Activated naive CD4-positive, alpha-beta T cell treated with anti-CD3 and anti-CD28 coated beads for 36 hours (primary cell): Measurements from ENCODE around the gene PSMB9. TPM values are rescaled to one million over a fixed set of nuclear protein-coding genes. Genes with fewer than 3 reads are reported as not detected.

Experiments
- total RNA-seq, 2 experiments: library from RNA; stranded (reverse); gene quantifications; one replicate each; pipeline ENCODE4 v1.2.3, GENCODE V29; 2021

The PSMB9 gene
- total RNA-seq, 2 experiments from 2014 or later: 238 to 241 TPM

Other genes starting within 250 kb of the PSMB9 start
- under 1 TPM; 0.81 to 0.93 TPM for gene HLA-DQA1, start 216.8 kb upstream of the PSMB9 start, total RNA-seq
- gene HLA-DQB1, start 187.5 kb upstream of the PSMB9 start, total RNA-seq: 1 to 10 TPM; 6.2 to 7.4 TPM
- not detected for gene HLA-DQA2, start 112.8 kb upstream of the PSMB9 start, total RNA-seq
- gene HLA-DQB2, start 90.7 kb upstream of the PSMB9 start, total RNA-seq: not detected
- 1 to 10 TPM in 1 of 2 experiments, under 1 TPM in 1; 0.91 to 1.1 TPM for gene HLA-DOB, start 37.2 kb upstream of the PSMB9 start, total RNA-seq
- 100 to 1,000 TPM; 136 to 138 TPM for gene TAP2, start 15.5 kb upstream of the PSMB9 start, total RNA-seq
- gene PSMB8, start 10.1 kb upstream of the PSMB9 start, total RNA-seq: 100 to 1,000 TPM; 286 to 308 TPM
- 100 to 1,000 TPM; 187 TPM for gene TAP1, start 488 bp upstream of the PSMB9 start, total RNA-seq
- gene HLA-DMB, start 86.8 kb downstream of the PSMB9 start, total RNA-seq: 1 to 10 TPM in 1 of 2 experiments, under 1 TPM in 1; 0.76 to 1.3 TPM
- gene HLA-DMA, start 98.9 kb downstream of the PSMB9 start, total RNA-seq: 10 to 100 TPM; 12.7 to 14.5 TPM
- 100 to 1,000 TPM; 168 to 197 TPM for gene BRD2, start 114.4 kb downstream of the PSMB9 start, total RNA-seq
- 1 to 10 TPM; 1.4 to 1.6 TPM for gene HLA-DOA, start 155.4 kb downstream of the PSMB9 start, total RNA-seq
- gene HLA-DPA1, start 219.5 kb downstream of the PSMB9 start, total RNA-seq: 10 to 100 TPM; 12.1 to 15.3 TPM
- gene HLA-DPB1, start 221.8 kb downstream of the PSMB9 start, total RNA-seq: 1 to 10 TPM; 2.8 to 4.0 TPM